ENCODE measurements around the gene BPIFA1.

BPIFA1 gene

DNA sequence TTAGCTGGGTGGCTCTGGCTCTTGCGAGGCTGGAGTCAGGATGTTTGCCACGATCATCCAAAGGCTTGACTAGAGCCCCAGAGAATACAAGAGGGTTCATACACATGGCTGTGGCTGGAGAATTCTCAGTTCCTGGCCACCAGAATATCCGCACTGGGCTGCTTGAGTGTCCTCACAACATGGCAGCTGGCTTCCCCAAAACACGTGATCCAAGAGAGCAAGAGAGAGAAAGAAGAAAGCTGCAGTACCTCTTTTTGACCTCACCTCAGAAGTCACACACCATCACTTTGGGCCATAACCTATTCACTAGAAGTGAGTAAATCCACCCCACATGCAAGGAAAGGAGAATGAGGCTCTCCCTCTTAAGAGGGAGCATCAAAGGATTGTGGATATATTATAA lies 25.7 kb downstream of the BPIFA1 start:
- Histone ChIP-seq H3K27me3 (ENCODE audit: insufficient read depth, low read depth, severe bottlenecking) (no peaks in the 10 kb centered on the region), H3K4me3 (ENCODE audit: low read depth, low read length) (no peak overlapping the region), H3K9me3 (ENCODE audit: severe bottlenecking) (no peaks in the 10 kb centered on the region), H3K27ac (no peak overlapping the region), H3K36me3 (no peaks in the 10 kb centered on the region)
- no peak for DNase-seq
- TF ChIP-seq, protein P1, sequence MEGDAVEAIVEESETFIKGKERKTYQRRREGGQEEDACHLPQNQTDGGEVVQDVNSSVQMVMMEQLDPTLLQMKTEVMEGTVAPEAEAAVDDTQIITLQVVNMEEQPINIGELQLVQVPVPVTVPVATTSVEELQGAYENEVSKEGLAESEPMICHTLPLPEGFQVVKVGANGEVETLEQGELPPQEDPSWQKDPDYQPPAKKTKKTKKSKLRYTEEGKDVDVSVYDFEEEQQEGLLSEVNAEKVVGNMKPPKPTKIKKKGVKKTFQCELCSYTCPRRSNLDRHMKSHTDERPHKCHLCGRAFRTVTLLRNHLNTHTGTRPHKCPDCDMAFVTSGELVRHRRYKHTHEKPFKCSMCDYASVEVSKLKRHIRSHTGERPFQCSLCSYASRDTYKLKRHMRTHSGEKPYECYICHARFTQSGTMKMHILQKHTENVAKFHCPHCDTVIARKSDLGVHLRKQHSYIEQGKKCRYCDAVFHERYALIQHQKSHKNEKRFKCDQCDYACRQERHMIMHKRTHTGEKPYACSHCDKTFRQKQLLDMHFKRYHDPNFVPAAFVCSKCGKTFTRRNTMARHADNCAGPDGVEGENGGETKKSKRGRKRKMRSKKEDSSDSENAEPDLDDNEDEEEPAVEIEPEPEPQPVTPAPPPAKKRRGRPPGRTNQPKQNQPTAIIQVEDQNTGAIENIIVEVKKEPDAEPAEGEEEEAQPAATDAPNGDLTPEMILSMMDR (IDR thresholded peaks at IDR 0.05; ENCODE audit: low read depth, low read length), result no peak

DNA sequence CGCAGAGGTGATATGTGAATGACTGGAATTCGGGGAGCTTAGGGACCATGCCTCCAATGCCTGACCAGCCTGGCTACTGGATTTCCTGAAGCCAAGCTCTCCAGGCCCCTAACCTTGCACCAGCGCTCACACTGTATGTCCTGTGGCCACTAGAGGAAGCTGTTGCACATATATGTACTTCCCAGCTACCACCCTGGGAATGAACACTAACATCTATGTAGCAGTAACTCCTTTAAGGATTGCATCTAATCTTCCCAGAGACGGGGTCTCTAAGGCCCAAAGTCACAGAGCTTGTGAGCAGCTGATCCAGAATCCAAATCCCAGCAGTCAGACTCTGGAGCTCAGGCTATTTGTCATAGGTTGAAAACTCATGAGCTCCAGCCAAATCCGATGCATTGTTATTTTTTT lies 26.9 kb downstream of the BPIFA1 start:
- H3K9me3 ChIP-seq (ENCODE audit: severe bottlenecking), result no peaks in the 10 kb centered on the region
- DNase-seq, result peak; percentile 80
- TF ChIP-seq, protein P1 (IDR thresholded peaks at IDR 0.05; ENCODE audit: low read depth, low read length), result peak; percentile 95
- no peaks in the 10 kb centered on the region for H3K27me3 ChIP-seq (ENCODE audit: insufficient read depth, low read depth, severe bottlenecking)
- no peak overlapping the region for H3K27ac ChIP-seq
- H3K36me3 ChIP-seq, result no peaks in the 10 kb centered on the region
- no peak overlapping the region for H3K4me3 ChIP-seq (ENCODE audit: low read depth, low read length)

GRCh38 chr20:33263784-33264183 lies 28.0 kb downstream of the BPIFA1 start:
- Histone ChIP-seq H3K9me3 (ENCODE audit: severe bottlenecking) (no peaks in the 10 kb centered on the region), H3K27ac (no peak overlapping the region), H3K27me3 (ENCODE audit: insufficient read depth, low read depth, severe bottlenecking) (no peaks in the 10 kb centered on the region), H3K36me3 (no peaks in the 10 kb centered on the region), H3K4me3 (ENCODE audit: low read depth, low read length) (no peak overlapping the region)
- no peak for DNase-seq
- TF ChIP-seq, protein P1 (IDR thresholded peaks at IDR 0.05; ENCODE audit: low read depth, low read length), result no peak

DNA sequence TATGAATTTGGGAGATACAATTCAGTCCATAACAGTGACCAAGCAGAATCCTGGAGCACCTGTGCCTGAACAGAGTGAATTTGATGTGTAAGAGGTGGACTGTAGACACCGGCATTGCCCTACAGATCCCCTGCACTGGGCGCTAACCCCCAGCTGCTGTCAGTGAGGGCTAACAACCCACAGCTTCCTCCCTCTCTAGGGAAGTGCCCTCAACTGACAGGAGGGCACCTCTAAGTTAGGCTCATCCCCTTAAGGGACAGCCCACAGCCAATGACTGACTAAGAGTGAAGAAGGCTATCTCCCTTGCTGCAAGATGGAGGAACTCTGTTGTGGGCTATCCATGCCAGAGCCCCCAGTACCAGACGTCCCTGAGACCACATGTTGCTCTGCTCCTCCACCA lies 31.9 kb downstream of the BPIFA1 start:
- no peaks in the 10 kb centered on the region for H3K9me3 ChIP-seq (ENCODE audit: severe bottlenecking)
- no peak for DNase-seq
- H3K36me3 ChIP-seq, result no peaks in the 10 kb centered on the region
- H3K27ac ChIP-seq, result no peak overlapping the region
- no peak overlapping the region for H3K4me3 ChIP-seq (ENCODE audit: low read depth, low read length)
- TF ChIP-seq, protein P1 (IDR thresholded peaks at IDR 0.05; ENCODE audit: low read depth, low read length), result no peak
- H3K27me3 ChIP-seq (ENCODE audit: insufficient read depth, low read depth, severe bottlenecking), result no peaks in the 10 kb centered on the region

DNA sequence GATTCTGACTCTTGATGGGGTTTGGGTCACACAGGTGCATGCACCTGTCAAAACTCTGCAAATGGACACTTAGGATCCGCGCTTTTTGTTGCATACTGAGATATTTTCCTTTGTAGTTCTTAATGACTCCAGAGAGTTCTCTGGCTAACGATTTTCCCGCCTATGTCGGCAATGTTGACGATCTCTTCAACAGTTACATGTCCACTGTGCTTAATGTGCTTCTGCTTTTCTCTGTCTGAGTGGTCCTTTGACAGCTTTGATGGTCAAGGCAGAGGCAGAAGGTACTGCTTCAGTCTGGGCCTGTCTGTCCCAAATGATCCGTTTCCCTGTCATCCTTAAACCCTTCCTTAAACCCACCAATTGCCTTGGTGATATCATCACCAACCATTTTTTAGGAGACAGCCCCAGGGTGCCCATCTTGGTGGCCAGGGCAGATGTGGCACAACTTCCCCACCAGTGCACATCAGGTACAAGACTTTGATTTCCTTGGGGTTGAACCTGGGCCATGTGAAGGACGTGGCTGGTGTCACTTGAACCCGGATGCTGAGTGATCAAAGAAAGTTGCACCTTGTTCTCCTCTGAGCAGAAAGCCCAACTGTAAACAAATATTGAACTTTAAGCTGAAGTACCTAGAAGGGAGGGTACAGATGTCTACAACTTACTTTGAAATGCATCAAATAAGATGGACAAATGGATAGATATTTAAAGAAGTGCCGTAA lies 36.5 kb downstream of the BPIFA1 start:
- H3K27me3 ChIP-seq (ENCODE audit: insufficient read depth, low read depth, severe bottlenecking), result no peaks in the 10 kb centered on the region
- H3K9me3 ChIP-seq (ENCODE audit: severe bottlenecking), result no peaks in the 10 kb centered on the region
- no peak for DNase-seq
- no peak overlapping the region for H3K27ac ChIP-seq
- no peaks in the 10 kb centered on the region for H3K36me3 ChIP-seq
- TF ChIP-seq, protein P1 (IDR thresholded peaks at IDR 0.05; ENCODE audit: low read depth, low read length), result no peak
- no peak overlapping the region for H3K4me3 ChIP-seq (ENCODE audit: low read depth, low read length)
